H1 (cell line): ENCODE results near the gene STAU1. TPM values are rescaled to one million over a fixed set of nuclear protein-coding genes. Genes with fewer than 3 reads are reported as not detected.

Experiments used
- CTCF ChIP-seq, 3 experiments: IDR thresholded peaks; 1 replicate in 2 of 3; 2 replicates in 1 of 3; pipeline versions ENCODE4 v1.5.1 to v1.6.1; 2011; ENCODE audit warnings: low read length in 3 of 3, mild to moderate bottlenecking in 3 of 3, inconsistent platforms in 2 of 3, low read depth in 1 of 3, moderate library complexity in 1 of 3; ENCODE audit not compliant: insufficient read depth in 1 of 3; ENCODE audit errors: control extremely low read depth in 1 of 3
- GABPA ChIP-seq: IDR thresholded peaks from 2 replicates; pipeline ENCODE4 v1.6.1; 2011; ENCODE audit warnings: mild to moderate bottlenecking, low read length, moderate library complexity, borderline replicate concordance; ENCODE audit not compliant: insufficient read depth
- HDAC2 ChIP-seq, 2 experiments: fragments of 300-600 bp in 1 of 2; sonication (generic) in 1 of 2; IDR thresholded peaks; 2 replicates each; pipeline ENCODE4 v1.6.1; 2011 to 2012; ENCODE audit warnings: low read depth in 2 of 2, low read length in 2 of 2, mild to moderate bottlenecking in 2 of 2, moderate library complexity in 2 of 2, borderline replicate concordance in 1 of 2, inconsistent platforms in 1 of 2
- RAD21 ChIP-seq, 2 experiments: IDR thresholded peaks in 1 of 2; conservative IDR thresholded peaks in 1 of 2; 2 replicates each; pipeline ENCODE4 v1.6.1; 2011; ENCODE audit warnings: low read depth in 2 of 2, low read length in 2 of 2, improper control_type of control experiment in 1 of 2, inconsistent platforms in 1 of 2, mild to moderate bottlenecking in 1 of 2, moderate library complexity in 1 of 2
- RBBP5 ChIP-seq: IDR thresholded peaks from 2 replicates; pipeline ENCODE4 v1.7.1; 2012; ENCODE audit warnings: low read depth, mild to moderate bottlenecking, inconsistent platforms, low read length, moderate library complexity, borderline replicate concordance
- RNF2 ChIP-seq: fragments of 200-900, 300-1000 bp; sonication (generic); IDR thresholded peaks from 2 replicates; pipeline ENCODE4 v1.7.1; 2016; ENCODE audit warnings: borderline replicate concordance, low read depth, mild to moderate bottlenecking, antibody characterized with exemption, low read length; ENCODE audit not compliant: poor library complexity, severe bottlenecking; ENCODE audit errors: missing control alignments
- SRF ChIP-seq: IDR thresholded peaks from 2 replicates; pipeline ENCODE4 v1.6.1; 2011; ENCODE audit warnings: mild to moderate bottlenecking, low read depth, low read length, moderate library complexity
- polyA plus RNA-seq, 7 experiments: library from polyadenylated mRNA; depleted of rRNA in 3 of 7; stranded (reverse) in 5 of 7; unstranded in 2 of 7; fragments of >200 nt in 5 of 7; fragments of 200-250 nt in 2 of 7; gene quantifications; 1 replicate in 5 of 7; 2 replicates in 1 of 7; 4 replicates in 1 of 7; pipeline versions ENCODE4 v1.2.1 to v1.2.3, GENCODE V29; 2011 to 2013; ENCODE audit warnings: missing spikeins in 2 of 7, mixed read lengths in 2 of 7
- total RNA-seq: library from RNA; stranded (reverse); fragmentation: NEBNext Ultra II Directional; extraction: Animal tissue kit (Norgen Biotek cat#: 25700); gene quantifications from 2 replicates; pipeline ENCODE4 v1.2.1, GENCODE V29; 2021

The STAU1 gene
- total and polyA plus RNA-seq, 2 of the 8 experiments (the other 6 are each of a cell fraction or from before 2014, with no cell fraction given) = 41.4 to 107 TPM

GRCh38 chr20:49229381-49229780, 41.2 kb upstream of the STAU1 start (continued):
- TF ChIP-seq GABPA (no peak), RAD21 (IDR thresholded peaks at IDR 0.05 in 1 of 2, conservative IDR thresholded peaks at IDR 0.05 in 1 of 2; ENCODE audit: low read depth in 2 of 2, low read length in 2 of 2) (no peak), SRF (no peak), RBBP5 (no peak), RNF2 (no peak), HDAC2 (IDR thresholded peaks at IDR 0.05; ENCODE audit: borderline replicate concordance in 1 of 2, low read depth in 2 of 2, low read length in 2 of 2) (no peak), CTCF (IDR thresholded peaks at IDR 0.05; ENCODE audit: control extremely low read depth in 1 of 3, insufficient read depth in 1 of 3, low read depth in 1 of 3, low read length in 3 of 3) (no peak)
